HAP-1 (cell line): ENCODE measurements around the gene IGFL4.

Experiments used
- DNase-seq, 2 experiments: peaks; one replicate each; pipeline ENCODE4 v3.0.0-alpha.2; 2016 to 2020; ENCODE audit warnings: low spot score in 2 of 2
- H3K27me3 ChIP-seq: fragments of 250-450 bp; sonication (Bioruptor Pico); 2 replicates; pipeline ENCODE4 v1.5.1; 2020; ENCODE audit warnings: low read depth, mild to moderate bottlenecking, moderate library complexity
- H3K36me3 ChIP-seq: fragments of 250-450 bp; sonication (Bioruptor Pico); replicated peaks from 2 replicates; pipeline ENCODE4 v1.5.1; 2020; ENCODE audit warnings: mild to moderate bottlenecking
- H3K4me1 ChIP-seq: fragments of 250-450 bp; sonication (Bioruptor Pico); 2 replicates; pipeline ENCODE4 v1.5.1; 2020; ENCODE audit warnings: mild to moderate bottlenecking
- H3K4me3 ChIP-seq: fragments of 250-450 bp; sonication (Bioruptor Pico); 2 replicates; pipeline ENCODE4 v1.5.1; 2020; ENCODE audit warnings: mild to moderate bottlenecking, moderate library complexity
- H3K9me3 ChIP-seq: fragments of 250-450 bp; sonication (Bioruptor Pico); 2 replicates; pipeline ENCODE4 v1.5.1; 2020; ENCODE audit warnings: mild to moderate bottlenecking, moderate library complexity
- in situ Hi-C: fragments of 300-500 bp; cut with MboI; formaldehyde crosslinking; loops from 3 replicates; pipeline ENCODE4 v1.14.3; 2020; ENCODE audit warnings: low sequenced_read_pairs, inconsistent platforms, mixed read lengths

Gene IGFL4

DNA sequence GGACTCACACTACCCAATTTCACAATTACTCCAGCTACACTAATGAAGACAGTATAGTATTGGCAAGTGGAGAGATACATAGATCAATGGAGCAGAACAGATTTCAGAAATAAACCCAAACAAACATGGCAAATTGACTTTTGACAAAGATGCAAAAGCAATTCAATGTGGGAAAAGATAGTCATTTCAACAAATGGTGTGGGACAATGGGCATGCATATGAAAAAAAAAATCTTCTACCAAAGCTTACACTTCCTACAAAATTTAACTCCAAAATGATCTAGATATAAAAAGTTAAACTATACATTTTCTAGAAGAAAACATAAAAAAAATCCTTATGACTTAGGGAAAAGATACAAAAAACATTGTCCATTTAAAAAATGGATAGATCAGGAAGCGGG lies 2.7 kb upstream of the IGFL4 start:
- DNase-seq: no peak
- H3K4me3 ChIP-seq: no peak overlapping the region
- in situ Hi-C loops: no loop called here
- H3K4me1 ChIP-seq: no peaks in the 10 kb centered on the region
- H3K36me3 ChIP-seq: no peaks in the 10 kb centered on the region
- peaks cover 15% of the 10 kb centered on the region for H3K27me3 ChIP-seq
- no peaks in the 10 kb centered on the region for H3K9me3 ChIP-seq

GRCh38 chr19:46042252-46042883 lies 1.6 kb upstream of the IGFL4 start:
- Histone ChIP-seq H3K36me3 (no peaks in the 10 kb centered on the region), H3K27me3 (peaks cover 12% of the 10 kb centered on the region), H3K4me3 (no peak overlapping the region), H3K4me1 (no peaks in the 10 kb centered on the region), H3K9me3 (no peaks in the 10 kb centered on the region)
- in situ Hi-C loops: no loop called here
- DNase-seq: no peak

DNA sequence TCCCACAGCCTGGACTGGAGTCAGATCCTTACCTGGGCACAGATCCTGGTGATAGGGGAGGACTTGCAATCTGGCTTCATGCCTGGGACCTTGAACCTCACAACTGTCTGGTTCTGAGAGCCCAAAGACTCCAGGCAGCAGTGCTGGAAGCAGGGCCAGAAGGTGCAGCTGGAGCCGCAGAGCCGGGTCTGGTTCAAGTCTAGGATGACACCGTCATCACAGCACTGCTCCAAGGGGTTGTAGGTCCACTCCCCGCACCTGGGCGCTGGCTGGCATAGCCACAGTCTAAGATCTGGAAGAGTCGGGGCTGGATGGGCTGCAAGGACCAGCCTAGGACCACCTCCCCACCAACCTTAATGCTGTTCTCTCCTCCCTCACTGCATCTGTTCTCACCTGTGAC lies 677 bp downstream of the IGFL4 start:
- H3K36me3 ChIP-seq: no peaks in the 10 kb centered on the region
- H3K4me1 ChIP-seq: no peaks in the 10 kb centered on the region
- no peak overlapping the region for H3K4me3 ChIP-seq
- no peaks in the 10 kb centered on the region for H3K9me3 ChIP-seq
- peaks cover 3% of the 10 kb centered on the region; the same call in 1 of the 2 replicates for H3K27me3 ChIP-seq
- DNase-seq: no peak
- in situ Hi-C loops: no loop called here

DNA sequence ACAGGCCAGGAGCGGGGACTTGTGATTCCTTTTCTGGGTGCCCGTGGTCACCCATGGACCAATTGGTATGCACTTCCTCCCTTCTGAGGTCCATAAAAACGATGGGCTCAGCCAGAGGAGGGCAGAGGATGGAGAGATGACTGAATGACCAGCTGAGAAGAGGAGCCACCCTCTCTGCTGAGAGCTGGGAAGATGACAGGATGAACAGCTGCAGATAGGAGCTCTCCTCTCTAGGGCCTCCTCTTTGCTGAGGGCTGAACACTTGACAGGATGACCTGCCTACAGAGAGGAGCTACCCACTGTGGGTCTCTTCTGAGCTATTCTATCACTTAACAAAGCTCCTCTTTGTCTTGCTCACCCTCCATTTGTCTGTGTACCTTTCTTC lies 4.1 kb downstream of the IGFL4 start:
- Histone ChIP-seq H3K36me3 (no peaks in the 10 kb centered on the region), H3K4me3 (no peak overlapping the region), H3K27me3 (0 out of 2 replicates have a peak, but pooled peaks cover 3% of the 10 kb centered on the region), H3K4me1 (no peaks in the 10 kb centered on the region), H3K9me3 (no peaks in the 10 kb centered on the region)
- in situ Hi-C loops: no loop called here
- DNase-seq: no peak

- Histone ChIP-seq H3K4me3 (no peak overlapping the region), H3K9me3 (no peaks in the 10 kb centered on the region), H3K4me1 (no peaks in the 10 kb centered on the region), H3K36me3 (no peaks in the 10 kb centered on the region), H3K27me3 (0 out of 2 replicates have a peak, but pooled peaks cover 3% of the 10 kb centered on the region)
- DNase-seq: no peak
- in situ Hi-C loops: no loop called here
These were observed 4.6 kb downstream of the IGFL4 start for GRCh38 chr19:46035986-46036743.

- Histone ChIP-seq H3K27me3 (0 out of 2 replicates have a peak, but pooled peaks cover 3% of the 10 kb centered on the region), H3K9me3 (no peaks in the 10 kb centered on the region), H3K4me1 (no peaks in the 10 kb centered on the region), H3K4me3 (no peak overlapping the region), H3K36me3 (no peaks in the 10 kb centered on the region)
- in situ Hi-C loops: no loop called here
- no peak for DNase-seq
These were observed 5.3 kb downstream of the IGFL4 start for GRCh38 chr19:46035546-46035945.

GRCh38 chr19:46033401-46033800 lies 7.4 kb downstream of the IGFL4 start:
- no peaks in the 10 kb centered on the region for H3K4me1 ChIP-seq
- H3K27me3 ChIP-seq: no peaks in the 10 kb centered on the region
- in situ Hi-C loops: no loop called here
- no peaks in the 10 kb centered on the region for H3K36me3 ChIP-seq
- H3K4me3 ChIP-seq: no peak overlapping the region
- no peaks in the 10 kb centered on the region for H3K9me3 ChIP-seq
- no peak for DNase-seq

DNA sequence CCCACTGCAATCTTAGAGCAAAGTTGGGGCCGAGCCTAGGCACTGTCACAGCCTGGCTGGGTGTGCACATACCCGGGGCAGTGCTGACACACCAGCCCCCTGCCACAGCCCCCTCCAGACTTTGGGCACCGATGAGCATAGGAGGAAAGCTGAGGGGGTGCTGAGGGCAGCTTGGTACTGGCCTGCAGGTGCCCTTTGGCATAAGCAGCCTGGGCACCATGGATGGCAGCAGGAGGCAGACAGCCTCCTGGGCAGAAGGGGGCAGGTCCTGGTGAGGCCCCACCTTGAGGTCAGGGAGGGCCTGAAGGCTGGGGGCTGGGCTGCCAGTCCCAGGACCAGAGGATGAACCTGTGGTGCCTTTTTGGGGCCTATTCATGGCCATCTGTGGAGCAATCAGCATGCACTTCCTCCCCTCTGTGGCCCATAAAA lies 8.2 kb downstream of the IGFL4 start:
- H3K9me3 ChIP-seq: no peaks in the 10 kb centered on the region
- DNase-seq: no peak
- H3K4me1 ChIP-seq: no peaks in the 10 kb centered on the region
- H3K36me3 ChIP-seq: no peaks in the 10 kb centered on the region
- H3K4me3 ChIP-seq: no peak overlapping the region
- no peaks in the 10 kb centered on the region for H3K27me3 ChIP-seq
- in situ Hi-C loops: no loop called here

DNA sequence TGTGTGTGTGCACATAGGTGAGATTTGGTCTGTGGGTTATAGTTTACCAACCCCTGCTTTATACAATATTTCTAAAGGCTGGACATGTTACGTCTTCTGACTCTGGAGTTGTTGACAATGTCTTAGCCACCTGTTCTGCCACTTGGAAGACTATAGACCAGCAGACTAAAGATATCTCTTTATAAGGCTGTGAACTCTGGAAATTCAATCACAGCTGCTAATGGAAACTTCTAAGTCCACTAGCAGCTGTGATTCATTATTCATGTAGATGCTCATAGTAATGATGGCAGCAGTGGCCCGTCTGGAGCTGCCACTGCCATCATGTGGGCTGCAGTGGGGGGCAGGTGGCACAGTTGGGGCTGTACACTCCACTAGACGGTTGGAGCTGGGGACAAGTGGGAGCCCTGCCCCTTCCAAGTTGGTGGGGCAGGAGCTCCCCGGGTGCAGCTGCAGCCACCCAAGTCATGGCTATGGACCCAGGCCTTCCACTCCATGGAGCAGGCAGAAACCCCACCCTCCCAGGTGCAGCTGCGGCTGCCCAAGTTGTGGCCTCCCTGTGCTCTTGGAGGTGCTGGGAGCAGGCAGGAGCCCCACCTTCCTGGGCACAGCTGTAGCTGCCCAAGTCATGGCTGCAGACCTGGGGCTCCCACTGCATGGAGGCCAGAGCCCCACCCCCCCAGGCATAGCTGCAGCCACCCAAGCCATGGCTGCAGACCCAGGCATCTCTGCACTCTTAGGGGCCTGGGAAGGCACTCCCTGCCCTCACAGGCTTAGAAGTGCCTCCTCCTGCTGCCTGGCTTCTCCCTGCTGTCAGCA lies 8.8 kb downstream of the IGFL4 start:
- no peak for DNase-seq
- Histone ChIP-seq H3K4me1 (no peaks in the 10 kb centered on the region), H3K4me3 (no peak overlapping the region), H3K27me3 (no peaks in the 10 kb centered on the region), H3K9me3 (no peaks in the 10 kb centered on the region), H3K36me3 (no peaks in the 10 kb centered on the region)
- in situ Hi-C loops: no loop called here

DNA sequence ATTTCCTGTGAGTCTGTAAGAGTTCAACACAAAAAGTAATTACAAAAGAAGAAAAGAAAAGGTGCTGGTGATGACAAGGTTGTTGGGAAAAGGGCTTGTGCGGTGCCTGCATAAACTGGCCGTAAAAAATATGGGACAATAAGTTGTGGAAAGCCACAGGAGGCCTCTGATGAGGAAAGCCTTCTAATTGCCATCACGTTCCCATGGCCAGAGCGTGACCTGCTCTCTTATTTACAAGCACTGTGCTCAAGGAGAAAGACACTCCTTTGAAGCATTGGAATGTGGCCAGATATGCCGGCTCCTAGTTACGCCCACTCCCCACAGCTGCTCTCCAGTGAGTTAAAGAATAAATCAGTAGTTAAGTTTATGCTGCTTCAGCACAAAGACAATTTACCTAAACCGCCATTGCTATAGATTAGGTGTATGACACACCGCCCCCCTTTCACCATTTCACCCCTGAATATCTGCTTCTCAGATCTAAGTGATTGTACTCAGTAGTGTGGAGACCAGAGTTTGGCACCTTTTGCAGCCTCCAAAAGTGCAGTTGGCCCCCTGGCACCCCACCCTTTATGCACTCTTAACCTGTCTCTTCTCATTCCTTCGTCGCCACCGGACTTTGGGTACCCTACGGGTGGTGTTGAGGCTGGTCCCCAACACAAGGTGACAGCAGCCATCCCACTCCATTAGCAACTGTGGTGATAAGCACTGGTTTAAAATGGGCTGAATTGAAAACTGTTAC lies 9.8 kb downstream of the IGFL4 start:
- no peak for DNase-seq
- Histone ChIP-seq H3K36me3 (no peaks in the 10 kb centered on the region), H3K9me3 (no peaks in the 10 kb centered on the region), H3K4me3 (no peak overlapping the region), H3K4me1 (no peaks in the 10 kb centered on the region), H3K27me3 (no peaks in the 10 kb centered on the region)
- in situ Hi-C loops: no loop called here

- H3K27me3 ChIP-seq: no peaks in the 10 kb centered on the region
- no peaks in the 10 kb centered on the region for H3K4me1 ChIP-seq
- H3K36me3 ChIP-seq: no peaks in the 10 kb centered on the region
- H3K9me3 ChIP-seq: no peaks in the 10 kb centered on the region
- in situ Hi-C loops: loop anchor here (5.0 kb wide), 2 partner anchors 51 to 236 kb away; no protein-coding TSS in a partner anchor
- H3K4me3 ChIP-seq: no peak overlapping the region
- no peak for DNase-seq
These were observed 15.0 kb downstream of the IGFL4 start for GRCh38 chr19:46025835-46026234.

DNA sequence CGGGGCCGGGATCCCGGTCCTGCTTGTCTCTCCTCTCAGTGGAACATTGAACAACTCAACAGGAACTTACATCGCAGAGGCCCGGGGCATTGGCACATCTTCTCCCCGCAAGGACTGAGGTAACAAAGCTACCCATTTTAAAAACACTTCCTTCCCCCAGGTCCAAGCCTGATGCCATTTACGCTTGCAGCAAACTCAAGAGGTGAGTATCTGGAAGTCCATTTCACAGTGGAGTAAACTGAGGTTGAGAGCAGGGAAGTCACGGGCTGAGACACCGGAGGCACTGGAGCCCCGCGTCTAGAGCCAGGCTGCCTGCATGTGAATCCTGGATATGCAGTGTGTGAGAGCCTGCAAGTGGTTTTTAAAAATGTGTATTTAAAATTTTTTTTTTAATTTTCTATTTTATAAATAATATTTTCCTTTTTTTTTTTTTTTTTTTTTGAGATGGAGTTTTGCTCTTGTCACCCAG lies 17.5 kb downstream of the IGFL4 start:
- peaks cover under 1% of the 10 kb centered on the region; the same call in 1 of the 2 replicates for H3K36me3 ChIP-seq
- no peaks in the 10 kb centered on the region for H3K9me3 ChIP-seq
- no peaks in the 10 kb centered on the region for H3K27me3 ChIP-seq
- no peak overlapping the region for H3K4me3 ChIP-seq
- H3K4me1 ChIP-seq: no peaks in the 10 kb centered on the region
- no peak for DNase-seq
- in situ Hi-C loops: no loop called here
